ENCODE results near the gene SCMH1. TPM values are rescaled to one million over a fixed set of nuclear protein-coding genes. Genes with fewer than 3 reads are reported as not detected.

The SCMH1 gene
- total RNA-seq, 1 donor from 2014 or later: 12.5 TPM

DNA sequence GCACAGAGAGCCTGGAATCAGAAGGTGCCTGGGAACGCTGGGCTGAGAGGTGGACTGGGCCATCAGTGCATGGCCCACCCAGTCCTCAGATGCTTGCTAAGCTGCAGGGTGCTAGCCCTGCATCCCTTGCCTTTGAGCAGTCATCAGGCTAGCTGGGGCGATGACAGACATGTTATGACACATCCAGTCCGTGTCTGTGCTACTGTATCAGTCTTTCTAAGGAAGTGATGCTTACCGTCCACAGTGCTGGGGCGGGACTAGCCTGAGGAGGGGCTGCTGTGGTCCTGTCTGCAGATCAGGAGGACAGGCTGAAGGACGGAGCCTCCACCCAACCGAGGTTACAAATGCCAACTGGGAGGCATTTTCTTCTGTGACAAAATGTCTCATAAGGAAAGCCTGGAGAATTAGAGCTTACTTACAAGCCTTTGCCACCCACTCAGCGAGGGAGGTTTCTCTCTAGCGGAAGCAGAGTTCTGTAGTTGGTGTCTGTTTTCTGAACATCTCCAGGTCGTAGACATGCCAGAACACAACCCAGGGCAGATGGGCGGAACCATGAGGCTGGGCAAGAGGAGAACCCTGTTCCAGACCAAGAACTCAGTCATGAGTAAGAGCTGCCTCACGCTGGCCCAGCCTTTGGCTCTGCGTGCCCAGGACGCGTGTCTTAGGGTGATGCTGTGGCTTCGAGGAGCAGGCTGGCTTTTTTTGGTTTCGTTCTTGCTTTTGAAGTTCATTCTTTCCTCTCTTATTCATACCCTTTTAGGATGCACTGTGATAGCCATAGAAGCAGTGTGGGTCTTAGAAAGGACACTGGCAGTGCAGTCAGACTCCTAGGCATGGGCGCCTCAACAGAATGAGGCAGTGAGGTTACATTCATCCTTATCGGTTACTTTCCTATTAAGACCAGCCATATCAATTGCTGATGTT lies 234.9 kb downstream of the SCMH1 start:
- DNase-seq (ENCODE audit: low read depth, low spot score): no peak

DNA sequence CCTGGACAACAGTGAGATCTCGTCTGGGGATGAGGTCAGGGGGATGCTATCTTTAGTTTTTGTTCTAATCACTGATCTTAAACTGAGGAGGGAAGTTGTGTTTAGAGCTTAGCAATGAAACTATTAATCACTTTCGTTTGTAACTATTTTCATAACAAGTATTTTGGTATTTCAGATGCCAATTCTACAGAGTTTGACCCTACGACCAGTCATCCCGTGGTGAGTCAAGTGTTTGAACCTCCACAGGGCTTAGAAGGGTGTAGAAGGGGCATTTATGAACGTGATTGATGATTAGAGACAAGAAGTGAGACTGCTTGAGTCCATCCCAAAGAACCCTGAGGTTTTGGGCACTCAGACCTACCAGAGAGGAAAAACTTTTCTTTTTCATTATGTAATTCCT lies 236.2 kb downstream of the SCMH1 start:
- DNase-seq (ENCODE audit: low read depth, low spot score): no peak

DNA sequence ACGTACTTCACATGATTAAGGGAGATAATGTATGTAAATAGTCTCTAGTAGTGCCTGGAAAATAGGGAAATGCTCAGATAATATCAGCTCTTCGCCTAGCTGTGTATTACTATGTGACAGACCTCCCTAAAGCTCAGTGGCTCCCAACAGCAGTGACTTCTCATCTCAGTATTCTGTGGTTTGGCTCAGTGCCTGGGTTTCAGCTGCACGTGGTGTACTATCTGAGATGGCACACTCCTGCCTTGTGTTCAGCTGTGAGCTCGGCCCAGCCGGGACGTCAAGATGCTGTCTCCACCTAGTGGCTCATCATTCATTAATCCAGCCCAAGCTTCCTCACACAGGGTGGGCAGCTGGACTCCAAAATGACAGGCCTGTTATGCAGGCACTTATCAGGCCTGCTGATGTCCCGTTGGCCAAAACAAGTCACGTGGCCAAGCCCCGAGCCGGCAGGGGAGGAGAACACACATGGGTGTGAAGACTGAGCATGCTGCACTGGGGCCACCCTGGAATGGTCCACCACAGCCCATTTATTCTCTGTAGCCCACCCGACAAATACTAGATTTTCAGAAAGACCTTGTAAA lies 238.4 kb downstream of the SCMH1 start:
- peak; percentile 91 for DNase-seq (ENCODE audit: low read depth, low spot score)

DNA sequence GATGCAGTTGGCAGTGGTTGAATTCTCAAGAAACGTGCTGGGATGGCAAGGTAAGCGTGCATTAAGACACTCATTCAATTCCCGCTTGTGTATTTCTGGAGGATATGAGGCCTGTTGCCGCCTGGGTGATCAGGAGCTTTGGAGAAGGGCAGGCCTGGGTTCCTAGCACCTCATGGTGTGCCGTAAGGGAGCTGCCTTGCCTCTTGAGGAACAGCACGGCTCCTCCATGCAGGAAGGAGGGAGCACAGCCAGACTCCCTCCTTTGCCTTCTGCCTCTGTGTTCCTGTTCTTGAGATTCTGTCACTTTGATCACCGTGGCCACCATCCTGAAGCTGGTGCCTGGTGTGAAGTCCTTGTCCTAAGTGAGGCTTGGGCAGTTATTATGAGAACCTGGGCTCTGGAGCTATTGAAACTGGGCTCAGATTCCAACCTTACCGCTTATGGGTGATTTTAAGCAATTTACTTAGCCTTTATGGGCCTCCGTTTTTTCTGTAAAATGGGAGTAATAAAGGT lies 238.9 kb downstream of the SCMH1 start:
- no peak for DNase-seq (ENCODE audit: low read depth, low spot score)

DNA sequence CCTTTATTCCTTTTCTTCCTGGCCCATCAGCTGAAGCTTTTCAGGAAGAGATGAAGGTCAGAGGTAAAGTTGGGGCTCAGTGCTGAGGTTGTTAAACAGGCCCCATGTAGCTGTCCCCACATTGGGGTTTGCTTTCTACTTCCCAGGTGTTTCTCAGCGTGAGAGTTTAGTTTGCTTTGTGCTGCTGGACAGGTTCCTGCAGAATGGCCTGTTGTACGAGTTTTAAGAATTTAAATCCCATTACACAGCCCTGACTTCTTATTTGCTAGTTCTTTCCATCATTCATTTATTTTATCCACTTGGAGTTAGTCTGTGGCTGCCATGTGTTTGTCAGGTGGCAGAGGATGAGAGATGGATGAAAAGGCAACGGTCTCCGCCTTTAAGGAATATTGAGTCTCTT lies 243.4 kb downstream of the SCMH1 start:
- DNase-seq (ENCODE audit: low read depth, low spot score): no peak

DNA sequence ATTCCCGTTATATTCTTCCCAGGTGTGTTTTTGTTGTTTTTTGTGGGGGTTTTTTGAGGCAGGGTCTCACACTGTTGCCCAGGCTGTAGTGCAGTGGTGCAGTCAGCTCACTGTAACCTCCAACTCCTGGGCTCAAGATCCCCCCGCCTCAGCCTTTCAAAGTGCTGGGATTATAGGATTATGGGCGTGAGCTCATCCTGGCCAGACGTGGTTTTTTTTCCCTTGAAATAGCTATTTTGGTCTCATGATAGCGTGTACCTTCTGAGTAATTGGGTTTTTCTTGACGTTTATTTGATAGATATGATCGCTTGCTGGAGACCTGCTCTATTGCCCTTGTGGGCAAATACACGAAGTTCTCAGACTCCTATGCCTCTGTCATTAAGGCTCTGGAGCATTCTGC lies 245.0 kb downstream of the SCMH1 start:
- no peak for DNase-seq (ENCODE audit: low read depth, low spot score)

DNA sequence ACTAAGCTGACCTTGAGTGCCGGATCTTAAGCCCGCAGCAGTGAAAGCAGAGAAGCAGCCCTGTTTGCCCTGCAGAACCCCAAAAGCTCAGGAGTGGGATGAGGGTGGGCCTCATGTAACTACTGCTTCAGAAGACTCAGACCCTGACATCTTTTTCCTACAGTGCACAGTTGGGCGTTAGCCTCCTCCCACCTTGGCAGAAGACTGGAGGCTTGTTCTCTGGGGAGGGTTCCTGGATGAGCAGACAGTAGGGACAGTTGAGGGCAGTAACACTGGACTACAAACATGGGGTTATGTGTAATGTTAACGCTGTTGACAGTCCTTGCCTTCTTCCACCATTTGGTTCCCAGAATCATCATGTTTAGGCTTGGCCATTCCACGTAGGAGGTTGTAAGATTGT lies 253.0 kb downstream of the SCMH1 start:
- no peak for DNase-seq (ENCODE audit: low read depth, low spot score)

DNA sequence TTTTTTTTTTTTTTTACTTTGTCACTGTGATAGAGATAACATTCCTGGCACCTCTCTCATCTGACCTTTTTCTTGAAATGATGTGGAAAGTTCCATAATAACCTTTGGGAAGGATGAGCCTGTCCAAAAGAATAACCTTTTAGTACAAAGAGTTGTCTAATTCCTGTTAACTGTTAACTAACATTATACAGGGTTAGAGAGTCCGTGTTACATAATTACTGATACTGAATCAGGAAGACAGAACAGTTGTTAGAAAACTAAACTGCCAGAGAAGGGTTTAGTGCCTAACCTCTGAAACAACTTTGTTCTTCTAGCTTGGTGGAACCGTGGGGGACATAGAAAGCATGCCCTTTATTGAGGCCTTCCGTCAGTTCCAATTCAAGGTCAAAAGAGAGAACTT lies 253.8 kb downstream of the SCMH1 start:
- no peak for DNase-seq (ENCODE audit: low read depth, low spot score)

DNA sequence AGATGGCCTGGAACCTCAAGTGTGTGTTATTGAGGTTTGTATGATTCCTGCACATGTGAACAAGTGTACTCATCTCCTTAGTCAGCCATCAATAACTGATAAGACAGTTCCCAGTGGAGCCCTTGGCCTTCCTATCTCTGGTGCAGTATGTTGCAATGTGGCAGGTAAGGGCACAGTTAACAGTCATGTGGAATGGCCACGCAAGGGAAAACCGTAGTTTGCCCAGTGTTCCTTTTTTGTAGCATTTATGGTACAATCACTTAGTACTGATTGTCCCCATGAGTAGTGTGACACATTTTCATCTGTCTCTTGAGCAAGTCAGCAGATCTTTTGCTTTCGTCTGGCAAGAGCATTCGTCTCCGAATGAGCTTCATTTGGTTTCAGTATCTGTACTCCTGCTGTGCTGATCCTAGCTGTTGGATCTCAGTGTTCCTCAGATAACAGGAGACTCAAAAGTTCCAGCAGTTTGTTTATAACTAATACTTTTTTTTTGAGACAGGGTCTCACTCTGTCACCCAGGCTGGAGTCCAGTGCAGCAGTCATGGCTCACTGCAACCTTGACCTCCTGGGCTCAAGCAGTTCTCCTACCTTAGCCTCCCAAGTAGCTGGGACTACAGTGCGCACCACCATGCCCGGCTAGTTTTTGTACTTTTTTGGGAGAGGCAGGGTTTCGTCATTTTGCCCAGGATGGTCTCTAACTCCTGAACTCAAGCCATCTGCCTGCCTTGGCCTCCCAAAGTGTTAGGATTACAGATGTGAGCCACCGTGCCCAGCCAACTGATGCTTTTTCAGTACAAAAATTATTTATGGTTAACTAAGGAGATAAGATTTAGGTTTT lies 254.4 kb downstream of the SCMH1 start:
- DNase-seq (ENCODE audit: low read depth, low spot score): no peak

DNA sequence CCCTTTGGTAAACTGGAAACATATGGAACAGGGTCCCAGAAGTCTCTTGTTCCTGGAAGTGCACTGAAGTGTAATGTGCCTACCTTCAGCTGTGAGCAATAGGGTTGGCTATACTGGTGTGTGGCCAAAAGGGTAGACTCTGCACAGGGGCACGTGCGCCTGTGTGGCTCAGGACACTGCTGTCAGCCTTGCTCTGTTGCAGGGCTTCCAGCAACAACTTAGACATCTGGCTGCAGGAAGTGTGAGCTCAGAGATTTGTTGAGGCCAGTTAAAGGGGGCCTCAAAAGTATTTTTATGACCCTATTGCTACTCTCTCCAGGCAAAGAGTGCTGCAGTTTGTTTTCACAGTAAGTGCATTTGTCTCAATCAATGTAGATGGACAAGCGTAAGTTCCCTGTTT lies 255.2 kb downstream of the SCMH1 start:
- no peak for DNase-seq (ENCODE audit: low read depth, low spot score)

DNA sequence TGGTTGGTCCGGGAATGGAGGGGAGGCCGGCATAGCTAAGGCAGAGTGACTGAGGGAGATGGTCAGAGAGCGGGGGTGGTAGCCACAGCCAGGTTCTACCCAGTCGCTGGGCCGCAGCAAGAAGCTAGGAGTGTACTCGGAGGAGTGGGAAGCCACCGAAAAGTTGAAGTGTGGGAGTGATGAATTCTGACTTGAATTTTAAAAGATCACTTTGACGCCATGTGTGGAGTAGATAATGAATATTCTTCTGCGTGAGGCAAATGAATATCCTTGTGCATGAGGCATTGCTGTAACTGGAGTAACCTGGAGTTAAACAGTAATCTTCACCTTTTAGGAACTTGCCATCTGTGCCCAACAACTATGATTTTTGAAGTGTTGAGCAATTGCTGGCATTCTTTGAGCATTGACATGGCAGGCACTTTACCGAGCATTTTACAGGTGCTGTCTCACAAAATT lies 255.8 kb downstream of the SCMH1 start:
- no peak for DNase-seq (ENCODE audit: low read depth, low spot score)

DNA sequence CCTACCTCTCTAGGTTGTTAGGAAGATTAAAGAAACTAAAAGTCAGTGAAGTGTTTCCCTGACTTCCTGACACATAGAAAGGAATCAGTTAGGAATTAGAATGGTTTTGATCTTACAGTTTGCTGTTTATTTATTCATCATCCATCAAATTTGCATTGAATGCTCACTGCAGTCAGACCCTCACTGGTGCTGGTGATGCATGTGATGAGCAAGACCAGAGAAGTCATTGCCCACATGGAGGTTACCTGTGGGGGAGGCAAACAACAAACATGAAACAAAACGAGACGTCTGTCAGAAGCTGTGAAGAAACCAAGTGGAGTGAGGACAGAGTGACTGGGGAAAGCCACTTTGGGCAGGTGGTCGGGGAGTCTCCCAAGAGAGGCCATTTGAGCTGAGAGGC lies 256.2 kb downstream of the SCMH1 start:
- no peak for DNase-seq (ENCODE audit: low read depth, low spot score)

DNA sequence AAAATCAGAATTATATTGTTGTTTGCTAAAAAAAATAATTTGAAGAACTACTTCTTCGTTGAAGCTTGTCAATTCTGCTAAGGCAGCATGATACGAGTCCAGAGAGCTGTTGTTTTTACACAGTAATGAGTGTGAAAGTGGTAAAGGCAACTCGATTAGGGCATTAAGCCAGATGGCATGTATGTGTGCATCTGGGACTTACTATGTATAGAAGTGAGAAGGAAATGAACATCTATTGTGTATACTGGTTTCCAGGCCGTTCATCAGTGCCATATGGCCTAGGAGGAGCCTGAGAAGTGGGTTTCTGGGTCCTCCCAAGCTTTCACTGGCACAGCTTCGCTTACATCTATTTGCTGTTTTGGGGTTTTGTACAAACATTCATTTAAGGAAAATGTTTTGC lies 256.9 kb downstream of the SCMH1 start:
- DNase-seq (ENCODE audit: low read depth, low spot score): no peak

DNA sequence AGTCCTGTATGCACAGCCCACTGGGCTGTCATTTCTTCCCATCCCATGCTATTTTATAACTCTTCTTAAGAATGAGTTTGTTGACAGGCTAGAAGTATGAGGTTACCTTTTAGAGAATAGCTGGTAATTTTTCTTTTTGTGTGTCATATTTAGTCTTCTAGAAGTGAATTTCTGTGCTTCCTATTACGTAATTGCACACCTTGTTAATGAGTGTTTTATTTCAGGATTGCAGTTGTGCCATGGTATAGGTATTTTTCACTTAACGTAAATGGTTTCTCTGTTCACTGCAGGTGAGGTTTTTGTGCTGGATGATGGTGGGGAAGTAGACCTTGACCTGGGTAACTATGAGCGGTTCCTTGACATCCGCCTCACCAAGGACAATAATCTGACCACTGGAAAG lies 257.6 kb downstream of the SCMH1 start:
- no peak for DNase-seq (ENCODE audit: low read depth, low spot score)

DNA sequence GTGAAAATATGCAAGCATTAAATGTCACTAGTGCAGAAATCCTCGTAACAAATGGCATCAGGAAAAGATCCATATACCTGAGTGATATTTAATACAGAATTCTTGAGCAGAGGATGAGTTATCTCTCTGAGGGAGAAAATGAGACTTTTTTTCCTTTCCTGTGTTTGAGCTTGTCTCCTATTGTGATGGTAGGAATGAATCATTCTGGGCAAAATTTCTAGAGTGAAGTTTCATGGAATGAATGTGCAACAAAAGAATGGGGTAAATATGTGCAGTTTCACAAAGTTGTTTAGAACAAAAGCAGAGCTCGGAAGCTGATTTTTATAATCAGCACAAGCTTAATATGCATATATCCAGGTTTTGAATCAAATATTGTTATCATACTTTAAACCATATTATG lies 258.0 kb downstream of the SCMH1 start:
- DNase-seq (ENCODE audit: low read depth, low spot score): no peak

DNA sequence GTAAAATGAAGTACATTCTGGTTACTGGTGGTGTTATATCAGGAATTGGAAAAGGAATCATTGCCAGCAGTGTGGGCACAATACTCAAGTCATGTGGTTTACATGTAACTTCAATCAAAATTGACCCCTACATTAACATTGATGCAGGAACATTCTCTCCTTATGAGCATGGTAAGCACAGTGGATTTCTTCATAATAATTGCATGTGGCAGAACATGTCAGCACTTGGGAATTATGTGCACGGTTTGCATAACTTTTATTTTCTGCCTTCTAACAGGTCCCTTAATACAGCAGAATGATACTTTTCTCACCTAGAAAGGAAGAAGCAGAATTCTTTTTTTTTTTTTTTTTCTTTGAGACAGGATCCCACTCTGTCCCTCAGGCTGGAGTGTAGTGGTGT lies 258.8 kb downstream of the SCMH1 start:
- DNase-seq (ENCODE audit: low read depth, low spot score): no peak

DNA sequence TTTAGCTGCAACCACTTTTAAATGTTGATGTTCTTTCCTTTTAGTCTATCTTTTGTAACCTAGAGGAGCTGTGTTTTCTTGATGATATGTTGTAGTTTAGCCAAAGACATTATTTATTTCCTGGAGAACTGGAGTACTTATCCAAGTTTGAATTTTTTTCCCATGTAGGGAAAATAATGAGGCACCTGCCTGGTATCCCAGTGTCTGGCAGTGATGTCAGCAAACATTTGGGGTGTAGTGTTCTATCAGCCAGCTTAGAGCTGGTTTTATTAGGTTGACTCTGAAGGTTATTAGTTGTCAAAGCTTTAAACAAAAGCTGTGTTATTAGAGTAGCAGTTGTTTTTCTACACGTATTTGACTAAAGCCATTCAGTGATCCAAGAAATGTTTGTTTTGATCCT lies 259.4 kb downstream of the SCMH1 start:
- DNase-seq (ENCODE audit: low read depth, low spot score): no peak

DNA sequence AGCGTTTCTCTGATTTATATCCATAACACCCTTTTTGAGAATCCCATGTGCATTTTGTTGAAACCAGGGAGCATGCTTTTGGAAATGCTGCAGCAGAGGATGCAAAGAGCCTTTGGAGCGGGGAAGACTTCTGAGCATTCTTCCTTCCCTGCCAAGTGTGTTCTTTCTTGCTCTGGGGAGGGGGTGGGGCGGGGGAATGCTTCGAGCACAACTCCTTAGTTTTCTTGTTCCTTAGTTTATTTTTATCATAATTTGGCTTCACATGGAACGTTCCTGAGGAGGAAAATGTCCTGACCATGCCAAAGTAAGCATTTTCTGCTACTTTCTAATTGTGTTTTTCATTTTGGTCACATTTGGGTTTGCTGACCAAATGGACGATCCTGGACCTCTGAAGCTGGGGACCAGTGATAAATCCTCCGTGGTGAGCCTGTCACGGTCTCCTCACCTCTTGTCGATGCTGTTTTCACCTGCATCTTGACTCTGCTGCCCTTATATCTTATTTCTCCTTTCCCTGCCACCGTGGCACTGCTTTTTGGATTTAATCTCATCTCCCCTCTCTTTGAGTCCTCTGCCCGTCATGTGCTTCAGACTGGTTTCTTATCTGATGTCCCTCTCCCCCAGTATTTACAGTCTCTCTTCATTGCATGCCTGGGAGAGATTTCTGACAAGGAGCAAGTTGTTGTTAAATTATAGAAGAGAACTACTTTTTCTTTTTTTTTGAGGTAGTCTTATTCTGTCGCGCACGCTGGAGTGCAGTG lies 260.2 kb downstream of the SCMH1 start:
- no peak for DNase-seq (ENCODE audit: low read depth, low spot score)

DNA sequence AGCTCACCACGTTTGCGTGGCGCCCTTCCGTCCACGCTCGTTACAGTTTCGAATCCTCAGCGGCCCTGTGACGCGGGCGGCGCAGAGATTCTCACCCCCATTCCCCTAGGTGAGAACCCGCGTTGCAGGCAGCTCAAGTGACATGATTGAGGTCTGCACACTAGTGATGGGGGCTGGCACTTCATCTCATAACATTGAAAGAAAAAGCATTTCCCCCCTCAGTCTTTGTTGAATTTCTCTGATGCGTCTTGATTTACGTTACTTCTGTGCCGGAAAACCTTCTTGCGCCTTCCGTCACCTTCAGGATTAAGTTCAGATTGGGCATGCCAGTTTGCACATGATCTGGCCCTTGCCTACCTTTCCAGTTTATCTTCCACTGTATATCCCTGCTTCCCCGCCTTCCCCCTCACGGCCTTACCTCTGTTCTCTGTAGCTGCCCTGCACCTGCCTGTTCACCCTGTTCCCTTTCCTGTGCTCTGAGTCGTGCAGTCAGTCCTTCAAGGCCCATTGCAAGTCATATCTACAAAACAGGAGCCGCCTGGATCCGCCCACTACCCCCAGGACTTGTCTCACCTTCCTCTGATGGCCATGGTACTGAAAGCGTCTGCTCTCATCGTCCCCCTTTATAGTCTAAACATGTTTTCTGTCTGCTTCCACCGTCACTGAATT lies 261.5 kb downstream of the SCMH1 start:
- no peak for DNase-seq (ENCODE audit: low read depth, low spot score)

DNA sequence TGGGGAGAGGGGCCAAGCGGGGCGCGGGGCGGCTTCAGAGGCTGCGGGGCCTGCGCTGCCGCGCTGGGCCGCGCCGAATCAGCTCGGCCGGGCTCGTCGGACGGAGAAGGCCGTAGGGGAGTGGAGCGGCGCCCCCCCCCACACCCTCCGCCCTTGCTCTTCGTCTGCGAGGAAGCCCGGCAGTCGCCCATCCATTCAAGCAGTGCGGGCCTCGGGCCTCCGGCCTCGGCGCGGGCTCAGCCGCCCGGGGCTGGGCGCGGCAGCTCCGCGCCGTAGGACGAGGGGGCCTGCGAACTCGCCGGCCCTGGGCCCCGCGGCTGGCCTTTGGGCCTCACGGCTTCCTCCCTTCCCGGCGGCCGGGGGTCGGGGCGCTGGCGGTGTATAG lies 262.0 kb downstream of the SCMH1 start:
- no peak for DNase-seq (ENCODE audit: low read depth, low spot score)
